ENCODE data around the gene SOAT1. TPM values are rescaled to one million over a fixed set of nuclear protein-coding genes. Genes with fewer than 3 reads are reported as not detected.

Gene SOAT1
- total RNA-seq, 1 experiment from 2014 or later = 7.5 TPM

DNA sequence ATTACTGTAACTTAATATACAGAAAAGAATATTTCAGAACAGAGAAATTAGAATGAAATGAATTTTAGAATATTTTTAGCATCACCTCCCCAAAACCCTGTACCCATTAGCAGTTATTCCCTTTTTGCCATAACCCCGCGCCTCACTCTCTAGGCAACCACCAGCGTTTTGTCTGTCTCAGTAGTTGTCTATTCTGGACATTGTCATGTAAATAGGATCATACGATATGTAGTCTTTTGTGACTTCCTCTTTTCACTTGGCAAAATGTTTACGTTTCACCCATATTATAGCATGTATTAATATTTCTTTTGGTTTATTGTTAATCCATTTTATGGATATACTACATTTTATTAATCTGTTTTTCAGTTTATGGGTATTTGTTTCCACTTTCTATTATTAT, 24.9 kb downstream of the SOAT1 start:
- H3K27ac ChIP-seq (ENCODE audit: insufficient read length, low read depth, low read length) = no peak overlapping the region
- no peaks in the 10 kb centered on the region for H3K4me1 ChIP-seq (ENCODE audit: insufficient read depth, low read length)
- no peak overlapping the region for H2AK5ac ChIP-seq (ENCODE audit: insufficient read length, low read length)
- H4K5ac ChIP-seq (ENCODE audit: insufficient read length, low read depth, low read length) = no peak overlapping the region
- no peak overlapping the region for H3K14ac ChIP-seq (ENCODE audit: insufficient read depth, low read length)
- no peak overlapping the region for H2BK15ac ChIP-seq (ENCODE audit: low read depth, low read length)
- no peak overlapping the region for H2BK120ac ChIP-seq (ENCODE audit: low read depth, low read length, poor library complexity, severe bottlenecking)
- Mint-ChIP-seq H3K27me3 (ENCODE audit: low read depth) (no peaks in the 10 kb centered on the region), H3K27ac (no peak overlapping the region), H3K4me3 (no peak overlapping the region), H3K4me1 (peaks cover 9 to 10% of the 10 kb centered on the region in 2 experiments; a peak in 3 of 4 replicates), H3K36me3 (ENCODE audit: insufficient read depth in 1 of 3, low read depth in 3 of 3) (peaks cover 0 to 5% (median 0%) of the 10 kb centered on the region in 3 experiments; a peak in 1 of 7 replicates), H3K9me3 (no peaks in the 10 kb centered on the region)
- no peak overlapping the region for H2BK20ac ChIP-seq (ENCODE audit: low read depth, low read length, poor library complexity, severe bottlenecking)
- H3K56ac ChIP-seq (ENCODE audit: insufficient read length, low read depth, low read length) = no peak overlapping the region
- H3K9ac ChIP-seq (ENCODE audit: extremely low read depth, insufficient read length, low read length) = no peak overlapping the region
- H3K79me2 ChIP-seq (ENCODE audit: insufficient read depth, low read length) = no peaks in the 10 kb centered on the region
- H4K8ac ChIP-seq (replicated peaks; ENCODE audit: insufficient read length, low read depth, low read length) = no peak overlapping the region
- H3K4ac ChIP-seq (ENCODE audit: low read depth, low read length) = no peak overlapping the region
- H2BK12ac ChIP-seq (ENCODE audit: insufficient read length, low read depth, low read length) = no peak overlapping the region
- no CpG with 5 or more reads among the region's 5 CpGs for WGBS (ENCODE audit: extremely low coverage, insufficient read length, low lambda C conversion rate)
- H4K91ac ChIP-seq (ENCODE audit: insufficient read length, low read depth, low read length) = no peak overlapping the region
- H3K4me2 ChIP-seq (ENCODE audit: insufficient read depth, insufficient read length, low read length) = no peak overlapping the region
- H3K9me3 ChIP-seq (ENCODE audit: control insufficient read depth, low read depth, low read length) = no peaks in the 10 kb centered on the region
- H2BK5ac ChIP-seq (ENCODE audit: insufficient read length, low read length) = no peak overlapping the region
- H3T11ph ChIP-seq (ENCODE audit: low read length) = no peak overlapping the region
- no peaks in the 10 kb centered on the region for H3K79me1 ChIP-seq (ENCODE audit: insufficient read depth, low read depth, low read length, poor library complexity, severe bottlenecking)
- H3K23ac ChIP-seq (ENCODE audit: insufficient read length, low read depth, low read length) = no peak overlapping the region
- no peaks in the 10 kb centered on the region for H4K20me1 ChIP-seq (ENCODE audit: control insufficient read depth, insufficient read depth, insufficient read length)
- TF ChIP-seq, protein P1, sequence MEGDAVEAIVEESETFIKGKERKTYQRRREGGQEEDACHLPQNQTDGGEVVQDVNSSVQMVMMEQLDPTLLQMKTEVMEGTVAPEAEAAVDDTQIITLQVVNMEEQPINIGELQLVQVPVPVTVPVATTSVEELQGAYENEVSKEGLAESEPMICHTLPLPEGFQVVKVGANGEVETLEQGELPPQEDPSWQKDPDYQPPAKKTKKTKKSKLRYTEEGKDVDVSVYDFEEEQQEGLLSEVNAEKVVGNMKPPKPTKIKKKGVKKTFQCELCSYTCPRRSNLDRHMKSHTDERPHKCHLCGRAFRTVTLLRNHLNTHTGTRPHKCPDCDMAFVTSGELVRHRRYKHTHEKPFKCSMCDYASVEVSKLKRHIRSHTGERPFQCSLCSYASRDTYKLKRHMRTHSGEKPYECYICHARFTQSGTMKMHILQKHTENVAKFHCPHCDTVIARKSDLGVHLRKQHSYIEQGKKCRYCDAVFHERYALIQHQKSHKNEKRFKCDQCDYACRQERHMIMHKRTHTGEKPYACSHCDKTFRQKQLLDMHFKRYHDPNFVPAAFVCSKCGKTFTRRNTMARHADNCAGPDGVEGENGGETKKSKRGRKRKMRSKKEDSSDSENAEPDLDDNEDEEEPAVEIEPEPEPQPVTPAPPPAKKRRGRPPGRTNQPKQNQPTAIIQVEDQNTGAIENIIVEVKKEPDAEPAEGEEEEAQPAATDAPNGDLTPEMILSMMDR (conservative IDR thresholded peaks at IDR 0.05) = no peak
- no peaks in the 10 kb centered on the region for H3K27me3 ChIP-seq (ENCODE audit: insufficient read depth, low read length)
- H3K23me2 ChIP-seq (ENCODE audit: insufficient read length, low read depth, low read length, poor library complexity, severe bottlenecking) = no peaks in the 10 kb centered on the region
- H2AFZ ChIP-seq (ENCODE audit: low read length) = no peak overlapping the region
- H3K18ac ChIP-seq (ENCODE audit: insufficient read length, low read depth, low read length) = no peak overlapping the region
- no peak for DNase-seq

Data from H9 (cell line).